Activated CD8-positive, alpha-beta memory T cell treated with anti-CD3 and anti-CD28 coated beads, Interleukin-2, amount 50 U/mL, for 1 hour (primary cell): Measurements from ENCODE around the gene AMFR.
"Not testable (repeated sequence)": the region's sequence is repeated elsewhere in the genome, so short reads cannot be mapped to it uniquely, and the experiment has no call there.

Experiments used
- DNase-seq: peaks from one replicate; pipeline ENCODE4 v3.0.0-alpha.2; 2020; ENCODE audit errors: extremely low read depth

The AMFR gene

DNA sequence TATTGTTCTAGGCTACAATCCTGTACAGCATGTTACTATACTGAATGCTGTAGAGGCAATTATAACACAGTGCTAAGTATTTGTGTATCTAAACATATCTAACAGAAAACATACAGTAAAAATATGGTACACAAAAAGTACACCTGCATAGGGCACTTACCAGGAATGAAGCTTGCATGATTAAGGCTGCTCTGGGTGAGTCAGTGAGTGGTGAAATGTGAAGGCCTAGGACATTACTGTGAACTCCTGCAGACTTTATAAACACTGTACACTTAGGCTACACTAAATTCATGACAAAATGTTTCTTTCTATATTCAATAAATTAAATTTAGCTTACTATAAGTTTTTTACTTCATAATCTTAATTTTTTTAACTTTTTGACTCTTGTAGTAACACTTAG, 37.1 kb downstream of the AMFR start:
- no peak for DNase-seq

DNA sequence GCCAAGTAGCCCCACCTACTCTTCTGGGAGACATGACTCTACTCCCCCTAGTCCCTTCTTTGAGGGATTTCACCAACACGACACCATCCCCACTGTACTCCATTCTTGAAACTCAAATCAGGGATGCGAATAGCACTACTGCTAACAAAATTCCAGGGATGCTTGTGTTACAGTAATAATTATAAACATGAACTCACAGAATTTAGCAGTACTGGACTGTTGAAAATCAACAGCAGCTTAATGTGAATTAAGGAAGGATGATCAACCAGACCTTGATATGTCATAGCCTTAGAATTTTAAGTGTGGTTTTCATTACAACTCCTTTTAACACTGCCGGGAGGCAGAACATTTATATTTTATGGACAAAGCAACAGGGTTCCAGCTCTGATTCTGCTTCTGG, 37.9 kb downstream of the AMFR start:
- no peak for DNase-seq

DNA sequence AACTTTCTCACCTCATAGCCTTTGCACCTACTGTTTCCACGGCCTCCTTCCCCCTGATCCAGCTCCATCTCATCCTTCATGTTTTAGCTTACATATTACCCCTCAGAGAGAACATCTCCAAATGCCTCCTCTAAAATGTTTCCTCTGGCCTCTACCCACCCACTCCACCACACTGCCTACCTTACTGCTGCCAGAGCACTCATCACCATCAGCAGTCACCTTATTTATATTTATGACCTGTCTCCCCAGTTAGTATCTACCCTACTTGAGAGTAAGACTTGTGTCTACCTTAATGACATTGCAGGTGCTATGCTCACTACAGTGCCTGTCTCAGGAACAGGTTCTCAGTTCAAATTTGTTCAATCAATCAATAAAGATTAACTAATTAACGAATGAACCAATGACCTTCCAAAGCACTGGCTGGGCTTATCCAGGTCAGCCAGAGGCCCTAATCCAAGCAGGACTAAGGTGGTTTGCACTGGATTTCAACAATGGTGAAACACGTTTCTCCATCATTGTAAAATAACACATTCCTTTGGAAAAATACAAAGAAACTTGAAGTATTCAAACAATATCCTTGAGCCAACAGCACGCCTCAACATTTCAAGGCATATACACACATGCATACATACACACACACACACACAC, 41.1 kb downstream of the AMFR start:
- DNase-seq, result no peak

DNA sequence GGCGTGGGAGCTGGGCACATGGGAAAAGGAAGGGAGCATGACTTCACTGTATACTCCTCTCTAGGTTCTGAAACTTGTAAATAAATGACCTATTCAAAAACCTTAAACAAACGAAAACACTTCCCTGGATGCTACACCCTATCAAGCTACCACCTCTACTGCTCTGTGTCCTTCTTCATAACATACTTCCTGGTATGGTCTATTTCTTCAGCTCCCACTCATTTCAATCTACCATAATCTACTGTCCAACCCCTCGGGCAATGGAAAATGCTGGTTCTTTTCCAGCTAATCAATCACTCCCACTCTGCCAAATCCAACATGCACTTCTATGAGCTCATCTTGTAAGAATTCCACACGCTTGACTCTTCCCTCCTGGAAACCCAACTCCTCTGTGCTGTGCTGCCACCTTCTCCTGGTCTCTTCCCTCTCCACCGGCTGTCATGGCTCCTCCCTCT, 42.4 kb downstream of the AMFR start:
- DNase-seq, result no peak

DNA sequence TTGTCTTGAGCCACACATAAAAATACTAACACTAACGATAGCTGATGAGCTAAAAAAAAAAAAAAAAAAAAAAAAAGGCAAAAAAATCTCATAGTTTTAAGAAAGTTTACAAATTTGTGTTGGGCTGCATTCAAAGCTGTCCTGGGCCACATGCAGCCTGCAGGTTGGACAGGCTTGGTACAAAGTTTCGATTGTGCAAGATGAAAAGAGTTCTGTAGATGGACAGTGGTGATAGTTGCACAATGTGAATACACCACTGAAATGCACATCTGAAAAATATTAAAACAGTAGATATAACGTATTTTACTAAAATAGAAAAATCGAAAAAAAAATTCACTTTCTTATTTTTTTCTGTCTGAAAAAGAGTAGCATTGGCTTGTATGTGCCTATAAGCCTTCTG, 42.9 kb downstream of the AMFR start:
- DNase-seq, result no peak

DNA sequence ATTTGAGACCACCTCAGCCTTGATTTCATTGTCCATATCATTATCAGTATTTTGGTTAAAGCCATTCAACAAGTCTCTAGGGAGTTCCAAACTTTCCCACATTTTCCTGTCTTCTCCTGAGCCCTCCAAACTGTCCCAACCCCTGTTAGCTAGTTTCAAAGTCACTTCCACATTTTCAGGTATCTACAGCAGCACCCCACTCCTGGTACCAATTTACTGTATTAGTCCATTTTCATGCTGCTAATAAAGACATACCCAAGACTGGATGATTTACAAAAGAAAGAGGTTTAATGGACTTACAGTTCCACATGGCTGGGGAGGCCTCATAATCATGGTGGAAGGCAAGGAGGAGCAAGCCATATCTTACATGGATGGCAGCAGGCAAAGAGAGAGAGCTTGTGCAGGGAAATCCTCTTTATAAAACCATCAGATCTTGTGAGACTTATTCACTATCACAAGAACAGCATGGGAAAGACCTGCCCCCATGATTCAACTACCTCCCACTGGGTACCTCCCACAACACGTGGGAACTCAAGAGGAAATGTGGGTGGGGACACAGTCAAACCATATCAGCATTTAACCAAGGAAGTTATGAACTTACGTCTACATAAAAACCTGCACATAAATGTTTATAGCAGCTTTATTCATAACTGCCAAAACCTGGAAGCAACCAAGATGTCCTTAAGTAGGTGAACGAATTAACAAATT, 44.4 kb downstream of the AMFR start:
- not testable (repeated sequence) for DNase-seq

DNA sequence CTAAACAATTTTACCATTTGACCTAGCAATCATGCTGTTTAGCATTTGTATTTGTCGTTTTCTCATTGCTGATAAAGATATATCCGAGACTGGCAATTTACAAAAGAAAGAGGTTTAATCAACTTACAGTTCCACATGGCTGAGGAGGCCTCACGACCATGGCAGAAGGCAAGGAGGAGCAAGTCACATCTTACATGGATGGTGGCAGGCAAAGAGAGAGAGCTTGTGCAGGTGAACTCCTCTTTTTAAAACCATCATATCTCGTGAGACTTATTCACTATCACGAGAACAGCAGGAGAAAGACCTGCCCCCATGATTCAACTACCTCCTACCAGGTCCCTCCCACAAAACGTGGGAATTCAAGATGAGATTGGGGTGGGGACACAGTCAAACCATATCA, 46.3 kb downstream of the AMFR start:
- not testable (repeated sequence) for DNase-seq

DNA sequence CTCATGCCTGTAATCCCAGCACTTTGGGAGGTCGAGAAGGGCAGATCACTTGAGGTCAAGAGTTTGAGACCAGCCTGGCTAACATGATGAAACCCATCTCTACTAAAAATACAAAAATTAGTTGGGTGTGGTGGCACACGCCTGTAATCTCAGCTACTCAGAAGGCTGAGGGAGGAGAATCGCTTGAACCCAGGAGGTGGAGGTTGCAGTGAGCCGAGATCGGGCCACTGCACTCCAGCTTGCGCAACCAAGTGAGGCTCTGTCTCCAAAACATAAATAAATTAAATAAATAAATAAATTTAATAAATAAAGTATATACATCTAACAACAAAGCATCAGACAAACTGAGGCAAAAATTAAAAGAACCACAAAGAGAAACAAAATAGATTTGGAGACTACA, 49.6 kb downstream of the AMFR start:
- not testable (repeated sequence) for DNase-seq

DNA sequence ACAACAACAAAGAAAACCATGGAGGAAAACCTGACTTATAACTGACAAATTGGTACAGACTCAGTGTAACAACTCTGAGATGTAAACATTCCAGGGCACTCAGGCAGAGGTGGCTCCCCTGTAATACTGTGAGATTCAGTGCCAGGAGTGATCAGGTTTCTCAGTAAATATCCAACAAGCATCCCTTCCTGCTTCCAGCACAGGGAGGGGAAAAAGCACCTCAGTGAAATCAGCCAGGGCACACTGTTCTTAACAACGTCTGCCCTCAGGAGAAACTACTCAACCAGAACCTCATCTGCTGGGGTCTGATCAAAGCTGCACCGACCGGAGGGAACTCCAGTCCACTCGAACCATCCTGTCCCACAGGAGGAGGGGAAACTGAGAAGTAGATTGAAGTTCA, 52.3 kb downstream of the AMFR start:
- no peak for DNase-seq

DNA sequence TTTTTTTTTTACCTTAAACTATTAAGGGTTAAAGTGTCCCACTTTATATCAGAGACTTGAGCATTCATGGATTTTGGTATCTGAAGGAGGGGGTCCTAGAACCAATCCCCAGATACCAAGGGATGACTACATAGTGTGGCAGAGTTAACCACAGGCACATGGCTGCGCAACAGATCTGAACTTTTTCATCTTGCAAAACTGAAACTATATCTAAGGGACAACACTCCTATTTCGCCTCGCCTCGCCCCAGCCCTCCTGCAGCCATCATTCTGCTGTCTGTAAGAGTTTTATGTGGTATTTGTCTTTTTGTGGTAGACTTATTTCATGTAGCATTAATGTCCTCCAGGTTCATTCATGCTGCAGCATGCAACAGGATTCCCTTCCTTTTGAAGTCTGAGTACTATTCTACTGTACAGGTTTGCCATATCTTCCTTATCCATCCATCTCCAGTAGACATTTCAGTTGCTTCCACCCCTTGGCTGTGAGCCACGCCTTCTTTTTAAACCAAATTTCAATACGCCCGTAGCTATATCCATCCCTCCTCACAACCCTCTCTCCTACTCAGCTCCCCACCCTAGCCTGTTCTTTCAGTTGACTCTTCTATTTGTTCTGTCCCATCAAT, 53.2 kb downstream of the AMFR start:
- no peak for DNase-seq

DNA sequence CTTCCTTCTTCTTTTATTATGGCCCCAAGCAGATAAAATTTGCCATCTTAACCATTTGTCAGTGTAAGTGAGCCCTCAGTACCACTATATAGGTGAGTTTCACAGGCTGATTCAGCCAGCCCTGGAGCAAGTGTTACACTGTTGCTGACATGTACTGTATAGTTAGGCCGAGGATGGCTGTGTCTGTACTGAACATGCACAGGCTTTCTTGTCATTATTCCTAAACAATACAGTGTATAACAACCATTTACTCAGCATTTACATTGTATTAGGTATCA, 53.7 kb downstream of the AMFR start:
- DNase-seq, result no peak

DNA sequence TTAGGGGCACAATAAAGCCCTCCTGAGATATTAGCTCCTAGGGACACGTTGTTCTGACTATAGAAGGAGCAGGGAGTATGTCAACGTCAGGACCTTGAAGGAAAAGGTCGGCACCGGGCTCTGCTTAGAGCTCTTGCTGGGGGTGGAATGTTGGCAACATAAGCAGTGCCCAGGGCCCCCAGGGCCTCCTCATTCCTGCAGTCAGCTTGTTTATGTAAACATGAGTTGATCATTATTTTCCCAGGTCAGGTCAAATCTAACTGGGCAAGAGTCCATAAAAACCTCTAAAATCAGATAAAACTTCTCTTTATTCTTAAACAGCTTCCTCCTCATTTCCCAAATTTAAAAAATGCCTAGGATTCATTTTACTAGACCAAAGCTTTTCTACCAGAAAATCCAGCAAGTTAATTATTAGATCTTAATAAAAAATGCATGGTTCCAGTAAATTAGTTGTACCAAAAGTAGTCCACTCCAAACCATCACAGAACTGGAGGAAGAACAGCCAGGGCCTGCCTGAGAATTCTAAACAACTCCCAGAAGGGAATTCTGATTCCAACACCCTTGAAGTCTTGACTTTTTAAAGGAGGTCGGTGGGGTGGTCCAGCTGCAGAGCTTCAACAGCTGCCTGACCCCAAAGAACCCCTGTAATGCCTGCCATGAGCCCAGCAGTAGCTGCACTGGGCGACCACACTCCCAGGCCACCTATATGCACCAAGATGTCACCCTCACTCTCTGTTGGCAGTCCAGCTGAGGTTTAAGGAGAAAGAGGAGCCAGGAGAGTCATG, 54.3 kb downstream of the AMFR start:
- DNase-seq, result no peak

DNA sequence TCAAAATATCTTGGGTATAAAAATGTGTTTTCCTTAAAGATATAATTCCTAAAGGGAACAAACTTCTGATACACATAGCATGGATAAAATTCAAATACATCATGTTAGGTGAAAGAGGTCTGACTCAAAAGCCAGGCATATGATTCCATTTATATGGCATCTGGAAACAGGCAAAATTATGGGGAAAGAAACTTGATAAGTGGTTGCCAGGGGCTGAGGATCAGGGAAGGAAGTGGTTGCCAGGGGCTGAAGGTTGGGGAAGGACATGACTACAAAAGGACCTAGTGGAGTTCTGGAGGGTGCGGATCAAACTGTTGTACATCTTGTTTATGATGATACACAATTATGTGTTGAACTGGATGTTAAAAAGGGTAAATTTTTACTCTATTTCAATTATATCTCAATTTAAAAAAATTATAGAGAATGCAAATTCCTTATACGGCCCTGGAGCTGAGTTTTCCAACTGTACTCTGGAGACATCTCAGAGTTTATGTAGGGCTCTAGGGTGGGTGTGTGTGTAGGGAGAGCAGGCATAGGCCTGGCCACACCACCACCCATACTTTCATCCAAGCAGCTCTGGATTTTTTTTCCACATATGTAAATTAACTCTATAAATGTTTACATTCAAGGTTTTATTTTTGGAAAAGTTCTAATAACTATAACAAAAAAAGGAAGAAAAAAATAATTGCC, 55.0 kb downstream of the AMFR start:
- DNase-seq, result no peak

DNA sequence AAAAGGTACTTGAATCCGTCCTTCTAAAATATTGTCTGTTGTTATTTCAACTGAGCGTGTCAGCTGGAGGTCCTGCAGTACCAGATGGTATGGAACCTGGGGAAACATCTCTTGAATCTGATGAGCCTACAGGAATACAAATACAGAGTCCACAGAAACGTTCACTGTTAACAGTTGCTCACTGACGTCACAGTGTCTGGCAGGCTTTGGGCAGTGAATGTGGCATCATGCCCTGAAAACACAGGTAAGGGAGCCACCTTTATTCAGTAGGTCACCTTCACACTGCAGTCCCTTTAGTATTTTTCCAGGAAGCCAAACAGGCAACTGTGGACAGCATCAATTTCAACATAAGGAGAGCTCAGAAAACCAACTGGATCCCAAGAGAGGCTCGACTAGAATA, 56.1 kb downstream of the AMFR start:
- no peak for DNase-seq

DNA sequence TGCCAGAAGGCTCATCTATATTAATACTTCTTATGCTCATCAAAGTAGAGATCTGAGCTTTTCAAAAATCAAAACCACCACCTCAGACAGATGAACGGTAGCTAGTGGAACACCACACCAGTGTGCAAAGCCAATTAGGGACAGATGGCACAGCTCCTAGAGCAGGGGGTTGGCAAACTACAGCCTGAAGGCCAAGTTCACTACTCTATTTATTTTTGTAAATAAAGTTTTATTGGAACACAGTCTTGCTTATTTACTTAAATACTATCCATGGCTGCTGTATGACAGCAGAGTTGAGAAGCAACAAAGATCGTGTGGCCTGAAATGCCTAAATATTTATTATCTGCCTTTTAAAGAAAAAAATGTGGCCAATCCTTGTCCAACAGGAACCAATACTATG, 56.8 kb downstream of the AMFR start:
- DNase-seq, result no peak

DNA sequence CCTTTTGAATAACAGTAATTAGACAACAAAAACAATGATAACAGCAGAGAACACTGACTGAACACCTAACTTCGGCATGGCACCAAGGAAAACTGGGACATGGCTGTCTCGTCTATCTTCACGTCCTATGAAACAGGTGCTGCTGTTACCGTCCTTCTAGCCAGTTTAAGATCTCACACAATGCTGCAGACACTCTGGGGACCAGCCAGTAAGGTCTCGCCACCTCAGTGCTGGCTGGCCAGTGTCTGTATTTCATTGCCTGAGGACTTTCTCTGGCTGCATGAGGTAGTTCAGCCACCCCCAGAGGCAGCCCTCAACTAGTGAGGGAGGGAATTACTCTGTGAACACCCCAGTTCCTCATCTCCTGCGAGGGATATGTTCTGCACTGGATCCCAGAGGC, 57.6 kb downstream of the AMFR start:
- no peak for DNase-seq

DNA sequence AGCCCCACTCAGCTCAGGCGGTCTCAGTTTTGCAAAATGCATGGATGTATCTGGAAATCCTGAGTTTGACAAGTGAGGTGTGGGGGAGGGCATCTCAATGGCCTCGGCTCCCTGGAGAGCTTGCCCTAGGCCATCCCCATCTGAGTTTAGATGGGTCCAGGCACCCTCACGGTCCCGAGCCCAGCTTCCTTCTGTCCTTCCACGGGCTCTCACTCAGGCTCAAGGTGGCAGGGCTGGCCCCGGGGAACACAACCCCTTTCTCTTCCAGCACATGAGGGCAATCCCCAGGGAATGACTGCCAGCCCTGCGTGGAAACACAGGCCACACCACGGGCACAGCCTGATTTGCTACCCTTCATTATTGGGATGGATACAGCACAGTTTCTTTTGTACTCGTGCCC, 58.4 kb downstream of the AMFR start:
- DNase-seq, result no peak

DNA sequence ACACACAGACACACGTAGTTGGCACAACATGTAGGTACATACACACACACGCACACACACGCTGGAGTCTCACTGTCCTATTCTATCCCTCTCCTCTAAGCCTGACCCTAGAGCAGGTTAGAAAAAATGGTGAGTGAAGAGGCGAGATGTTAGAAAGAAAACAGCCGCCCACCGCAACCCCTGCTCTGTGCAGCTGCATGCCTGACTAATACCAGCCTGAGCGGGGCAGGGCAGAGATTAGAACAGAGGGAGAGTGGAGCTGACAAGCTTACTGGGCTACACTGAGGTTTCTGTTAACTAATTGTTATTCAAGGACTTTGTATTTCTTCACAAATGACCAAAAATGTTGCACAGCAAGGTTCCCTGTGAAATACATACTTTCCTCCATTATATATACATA, 59.8 kb downstream of the AMFR start:
- DNase-seq, result no peak

DNA sequence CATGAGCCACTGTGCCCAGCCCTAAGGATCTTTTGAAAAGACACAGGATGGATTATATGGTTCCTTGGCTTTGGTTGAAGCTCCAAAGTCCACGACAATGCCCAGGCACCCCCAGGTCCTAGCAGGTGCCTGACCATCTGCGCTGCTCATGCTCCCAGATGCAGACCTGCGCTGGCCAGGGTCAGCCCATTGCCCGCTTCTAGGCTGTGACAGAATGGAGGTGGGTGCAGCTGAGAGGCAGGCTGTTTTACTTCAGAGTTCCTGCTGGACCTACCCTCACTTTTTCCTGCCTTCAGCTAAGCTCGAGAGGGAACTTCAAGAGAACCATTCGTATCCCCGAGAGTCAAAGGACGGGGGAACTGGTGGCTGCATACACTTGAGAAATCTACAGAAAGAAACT, 60.5 kb downstream of the AMFR start:
- DNase-seq, result no peak

DNA sequence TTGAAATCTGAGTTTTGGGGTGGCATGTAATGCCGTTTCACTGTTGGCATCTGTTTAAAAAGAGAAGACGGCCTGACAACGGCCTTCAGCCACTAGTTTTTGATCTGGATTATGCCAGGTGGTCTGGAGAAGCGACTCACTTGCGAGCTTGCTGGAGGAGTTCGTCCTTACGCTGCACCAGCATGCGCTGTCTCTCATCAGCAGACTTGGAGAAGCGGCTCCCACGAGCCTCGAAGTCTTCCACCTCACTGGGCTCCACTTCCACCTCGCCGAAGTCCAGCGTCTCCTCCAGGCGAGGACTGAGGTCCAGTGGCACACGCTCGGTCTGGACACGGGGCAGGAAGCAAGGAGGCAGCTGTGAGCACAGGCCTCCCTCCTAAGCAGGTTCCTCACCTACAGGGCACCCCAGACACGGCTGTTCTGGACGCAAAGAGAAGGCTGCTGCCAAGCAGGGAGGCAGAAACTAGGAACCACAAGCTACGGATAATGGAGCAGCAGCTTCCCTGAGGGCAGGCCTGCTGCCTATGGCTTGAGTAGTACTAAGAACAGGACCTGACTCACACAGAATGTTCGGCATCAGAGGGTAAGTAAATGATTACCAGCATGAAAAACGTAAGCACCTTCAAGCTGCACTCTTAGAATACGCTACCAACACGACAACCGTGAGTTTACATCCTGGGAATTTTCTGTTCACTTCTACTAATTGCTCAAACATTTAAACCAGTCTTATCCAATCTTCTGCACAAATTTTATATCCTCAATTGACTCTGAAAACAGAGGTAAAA, 61.4 kb downstream of the AMFR start:
- DNase-seq, result no peak

DNA sequence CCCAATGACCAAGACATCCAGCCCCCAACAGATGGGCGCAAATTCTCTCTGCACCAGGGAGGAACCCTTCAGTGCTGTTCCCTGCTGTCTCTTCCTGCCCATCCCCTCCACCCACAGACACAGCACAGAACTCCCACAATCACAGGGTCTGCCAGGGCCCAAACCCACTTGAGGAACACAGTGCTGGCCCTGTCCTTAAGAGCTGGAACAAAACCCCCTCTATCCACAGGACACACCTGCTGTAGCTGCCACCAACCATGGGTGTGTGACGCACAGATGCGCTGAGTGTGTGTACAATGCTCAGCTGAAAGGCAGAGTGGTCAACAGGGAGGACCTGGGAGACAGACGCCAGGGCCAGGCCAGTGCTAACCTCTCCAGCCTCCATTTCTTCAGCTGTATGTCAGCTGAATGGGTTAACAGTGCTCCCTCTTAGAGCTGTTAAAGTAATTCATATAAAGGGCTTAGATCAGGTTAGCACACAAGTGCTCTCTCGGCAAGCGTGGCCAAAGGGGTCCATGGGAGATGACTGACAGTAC, 62.1 kb downstream of the AMFR start:
- no peak for DNase-seq
